H9 (cell line): ENCODE measurements around the gene KSR1. TPM values are rescaled to one million over a fixed set of nuclear protein-coding genes. Genes with fewer than 3 reads are reported as not detected.

Experiments
- DNase-seq: peaks from one replicate; pipeline ENCODE4 v3.0.0-alpha.2; 2017
- H2AFZ ChIP-seq: one replicate; pipeline ENCODE4 v1.6.1; 2013; ENCODE audit warnings: mild to moderate bottlenecking, low read length, control low read depth, moderate library complexity
- H2AK5ac ChIP-seq: 2 replicates; pipeline ENCODE4 v1.6.1; 2013; ENCODE audit warnings: low read length, control low read depth, mixed read lengths; ENCODE audit not compliant: insufficient read length
- H2BK120ac ChIP-seq: one replicate; pipeline ENCODE4 v1.6.1; 2013; ENCODE audit warnings: low read depth, mild to moderate bottlenecking, low read length, control low read depth, inconsistent platforms; ENCODE audit not compliant: poor library complexity, severe bottlenecking
- H2BK12ac ChIP-seq: 2 replicates; pipeline ENCODE4 v1.6.1; 2013; ENCODE audit warnings: low read length, control low read depth, mixed read lengths, low read depth; ENCODE audit not compliant: insufficient read length
- H2BK15ac ChIP-seq: 2 replicates; pipeline ENCODE4 v1.6.1; 2013; ENCODE audit warnings: low read depth, low read length, control low read depth
- H2BK20ac ChIP-seq: one replicate; pipeline ENCODE4 v1.6.1; 2013; ENCODE audit warnings: low read depth, mild to moderate bottlenecking, low read length, control low read depth, inconsistent platforms; ENCODE audit not compliant: poor library complexity, severe bottlenecking
- H2BK5ac ChIP-seq: 2 replicates; pipeline ENCODE4 v1.6.1; 2013; ENCODE audit warnings: low read length, control low read depth, mixed read lengths; ENCODE audit not compliant: insufficient read length
- H3K14ac ChIP-seq: 2 replicates; pipeline ENCODE4 v1.6.1; 2013; ENCODE audit warnings: low read length, control low read depth; ENCODE audit not compliant: insufficient read depth
- H3K18ac ChIP-seq: 2 replicates; pipeline ENCODE4 v1.6.1; 2013; ENCODE audit warnings: low read depth, mild to moderate bottlenecking, mixed read lengths, low read length, control low read depth; ENCODE audit not compliant: insufficient read length
- H3K23ac ChIP-seq: 2 replicates; pipeline ENCODE4 v1.6.1; 2013; ENCODE audit warnings: low read length, control low read depth, mixed read lengths, low read depth; ENCODE audit not compliant: insufficient read length
- H3K23me2 ChIP-seq: 2 replicates; pipeline ENCODE4 v1.6.1; 2013; ENCODE audit warnings: low read depth, mild to moderate bottlenecking, mixed read lengths, low read length, control low read depth; ENCODE audit not compliant: insufficient read length, poor library complexity, severe bottlenecking
- H3K27ac ChIP-seq: 2 replicates; pipeline ENCODE4 v1.5.1; 2013; ENCODE audit warnings: low read length, control low read depth, mixed read lengths, low read depth; ENCODE audit not compliant: insufficient read length
- H3K27me3 ChIP-seq: 2 replicates; pipeline ENCODE4 v1.6.1; 2013; ENCODE audit warnings: low read length, control low read depth, inconsistent platforms; ENCODE audit not compliant: insufficient read depth
- H3K4ac ChIP-seq: 2 replicates; pipeline ENCODE4 v1.6.1; 2013; ENCODE audit warnings: low read depth, mild to moderate bottlenecking, control low read depth, inconsistent platforms, low read length, moderate library complexity
- H3K4me1 ChIP-seq: 2 replicates; pipeline ENCODE4 v1.6.1; 2013; ENCODE audit warnings: low read length, control low read depth, inconsistent platforms; ENCODE audit not compliant: insufficient read depth
- H3K4me2 ChIP-seq: 2 replicates; pipeline ENCODE4 v1.6.1; 2013; ENCODE audit warnings: low read length, control low read depth, mixed read lengths; ENCODE audit not compliant: insufficient read length, insufficient read depth
- H3K56ac ChIP-seq: 2 replicates; pipeline ENCODE4 v1.6.1; 2013; ENCODE audit warnings: low read depth, mild to moderate bottlenecking, mixed read lengths, low read length, control low read depth; ENCODE audit not compliant: insufficient read length
- H3K79me1 ChIP-seq: 2 replicates; pipeline ENCODE4 v1.6.1; 2013; ENCODE audit warnings: low read depth, mild to moderate bottlenecking, moderate library complexity, low read length, control low read depth, inconsistent platforms; ENCODE audit not compliant: insufficient read depth, poor library complexity, severe bottlenecking
- H3K79me2 ChIP-seq: 2 replicates; pipeline ENCODE4 v1.6.1; 2013; ENCODE audit warnings: low read length, control low read depth, inconsistent platforms; ENCODE audit not compliant: insufficient read depth
- H3K9ac ChIP-seq: 2 replicates; pipeline ENCODE4 v1.6.1; 2013; ENCODE audit warnings: low read length, control low read depth, mixed read lengths; ENCODE audit not compliant: insufficient read length; ENCODE audit errors: extremely low read depth
- H3K9me3 ChIP-seq: one replicate; pipeline ENCODE4 v1.6.1; 2013; ENCODE audit warnings: low read depth, low read length, inconsistent platforms; ENCODE audit not compliant: control insufficient read depth
- H3T11ph ChIP-seq: one replicate; pipeline ENCODE4 v1.6.1; 2013; ENCODE audit warnings: mild to moderate bottlenecking, low read length, control low read depth, inconsistent platforms
- H4K20me1 ChIP-seq: one replicate; pipeline ENCODE4 v1.6.1; 2013; ENCODE audit not compliant: control insufficient read depth, insufficient read length, insufficient read depth
- H4K5ac ChIP-seq: 2 replicates; pipeline ENCODE4 v1.6.1; 2013; ENCODE audit warnings: low read depth, mild to moderate bottlenecking, mixed read lengths, low read length, control low read depth; ENCODE audit not compliant: insufficient read length
- H4K8ac ChIP-seq: replicated peaks from 2 replicates; pipeline ENCODE4 v1.6.1; 2013; ENCODE audit warnings: low read length, control low read depth, mixed read lengths, low read depth; ENCODE audit not compliant: insufficient read length
- H4K91ac ChIP-seq: 2 replicates; pipeline ENCODE4 v1.6.1; 2013; ENCODE audit warnings: low read depth, mild to moderate bottlenecking, moderate library complexity, mixed read lengths, low read length, control low read depth; ENCODE audit not compliant: insufficient read length
- H3K27ac Mint-ChIP-seq, 3 experiments: 2 replicates in 2 of 3; 3 replicates in 1 of 3; pipeline ENCODE4 v1.8.0; 2020 to 2021; ENCODE audit warnings: mixed read lengths in 3 of 3, mild to moderate bottlenecking in 1 of 3, moderate library complexity in 1 of 3
- H3K27me3 Mint-ChIP-seq: 2 replicates; pipeline ENCODE4 v1.8.0; 2021; ENCODE audit warnings: low read depth, mild to moderate bottlenecking, moderate library complexity, mixed read lengths
- H3K36me3 Mint-ChIP-seq, 3 experiments: 2 replicates in 2 of 3; 3 replicates in 1 of 3; pipeline ENCODE4 v1.8.0; 2020 to 2021; ENCODE audit warnings: low read depth in 3 of 3, mixed read lengths in 3 of 3; ENCODE audit not compliant: insufficient read depth in 1 of 3
- H3K4me1 Mint-ChIP-seq, 2 experiments: 2 replicates each; pipeline ENCODE4 v1.8.0; 2020; ENCODE audit warnings: mixed read lengths in 2 of 2
- H3K4me3 Mint-ChIP-seq, 2 experiments: 2 replicates in 1 of 2; 3 replicates in 1 of 2; pipeline ENCODE4 v1.8.0; 2020 to 2021; ENCODE audit warnings: mild to moderate bottlenecking in 2 of 2, mixed read lengths in 2 of 2, moderate library complexity in 1 of 2
- H3K9me3 Mint-ChIP-seq, 2 experiments: 2 replicates in 1 of 2; 3 replicates in 1 of 2; pipeline ENCODE4 v1.8.0; 2020; ENCODE audit warnings: mild to moderate bottlenecking in 2 of 2, mixed read lengths in 2 of 2, moderate library complexity in 1 of 2
- WGBS: extraction: QIAGEN DNeasy Blood & Tissue Kit; methylation state at CpG from one replicate; pipeline ENCODE4 v1.1.7; 2013; ENCODE audit warnings: missing lambda C conversion rate, low lambda C conversion rate, mixed read lengths; ENCODE audit not compliant: insufficient read length; ENCODE audit errors: extremely low coverage; 5-methylcytosine and 5-hydroxymethylcytosine counted together
- total RNA-seq: library from RNA; stranded (reverse); gene quantifications from 2 replicates; pipeline ENCODE4 v1.2.1, GENCODE V29; 2021
- TF ChIP-seq, protein P1 (sequence below): fragments of 200-600 bp; sonication (generic); conservative IDR thresholded peaks from 3 replicates; pipeline ENCODE4 v1.8.0; 2021; ENCODE audit warnings: antibody characterized with exemption, mild to moderate bottlenecking

Gene KSR1
- total RNA-seq, 1 experiment from 2014 or later = 44.9 TPM

DNA sequence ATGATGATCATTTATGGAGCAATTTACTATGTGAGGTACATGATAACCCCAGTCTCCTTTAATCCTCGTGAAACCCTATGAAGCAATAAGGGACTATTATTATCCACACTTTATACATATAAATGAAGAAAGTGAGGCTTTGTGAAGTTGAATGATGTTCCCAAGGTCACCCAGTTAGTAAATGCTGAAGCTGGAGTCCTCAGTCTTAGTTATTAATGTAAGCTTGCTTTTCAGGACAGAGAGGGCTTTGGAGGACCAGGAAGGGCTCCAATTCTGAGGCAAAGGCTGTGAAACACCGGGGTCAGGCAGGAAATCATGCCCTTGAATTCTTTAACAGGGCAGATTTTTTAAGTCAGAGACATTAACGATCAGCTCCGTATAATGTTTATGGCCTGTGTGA lies 36.8 kb downstream of the KSR1 start:
- DNase-seq = no peak
- H3K9me3 Mint-ChIP-seq = no peaks in the 10 kb centered on the region
- H3K36me3 Mint-ChIP-seq = peaks cover 3% of the 10 kb centered on the region in 3 experiments; a peak in 6 of 7 replicates
- H2BK15ac ChIP-seq = no peak overlapping the region
- H3K4me1 Mint-ChIP-seq = peaks cover 86 to 87% of the 10 kb centered on the region in 2 experiments
- H3K27ac Mint-ChIP-seq = peak overlapping the region; percentile 80 to 90 (median 87); a peak in 3 of 7 replicates
- no peak overlapping the region for H3K4ac ChIP-seq
- no peaks in the 10 kb centered on the region for H4K20me1 ChIP-seq
- no peak overlapping the region for H3K18ac ChIP-seq
- no peak overlapping the region for H4K5ac ChIP-seq
- no peak overlapping the region for H3K23ac ChIP-seq
- no peak overlapping the region for H3K4me3 Mint-ChIP-seq
- H3K23me2 ChIP-seq = peaks cover 4% of the 10 kb centered on the region
- TF ChIP-seq, protein P1, sequence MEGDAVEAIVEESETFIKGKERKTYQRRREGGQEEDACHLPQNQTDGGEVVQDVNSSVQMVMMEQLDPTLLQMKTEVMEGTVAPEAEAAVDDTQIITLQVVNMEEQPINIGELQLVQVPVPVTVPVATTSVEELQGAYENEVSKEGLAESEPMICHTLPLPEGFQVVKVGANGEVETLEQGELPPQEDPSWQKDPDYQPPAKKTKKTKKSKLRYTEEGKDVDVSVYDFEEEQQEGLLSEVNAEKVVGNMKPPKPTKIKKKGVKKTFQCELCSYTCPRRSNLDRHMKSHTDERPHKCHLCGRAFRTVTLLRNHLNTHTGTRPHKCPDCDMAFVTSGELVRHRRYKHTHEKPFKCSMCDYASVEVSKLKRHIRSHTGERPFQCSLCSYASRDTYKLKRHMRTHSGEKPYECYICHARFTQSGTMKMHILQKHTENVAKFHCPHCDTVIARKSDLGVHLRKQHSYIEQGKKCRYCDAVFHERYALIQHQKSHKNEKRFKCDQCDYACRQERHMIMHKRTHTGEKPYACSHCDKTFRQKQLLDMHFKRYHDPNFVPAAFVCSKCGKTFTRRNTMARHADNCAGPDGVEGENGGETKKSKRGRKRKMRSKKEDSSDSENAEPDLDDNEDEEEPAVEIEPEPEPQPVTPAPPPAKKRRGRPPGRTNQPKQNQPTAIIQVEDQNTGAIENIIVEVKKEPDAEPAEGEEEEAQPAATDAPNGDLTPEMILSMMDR = no peak
- H3T11ph ChIP-seq = no peak overlapping the region
- peaks cover 1% of the 10 kb centered on the region; the same call in 1 of the 2 replicates for H3K79me2 ChIP-seq
- H2BK20ac ChIP-seq = no peak overlapping the region
- no peak overlapping the region for H3K27ac ChIP-seq
- WGBS = no CpG with 5 or more reads among the region's 4 CpGs
- peaks cover 33% of the 10 kb centered on the region; the same call in 1 of the 2 replicates for H3K4me1 ChIP-seq
- H3K9ac ChIP-seq = no peak overlapping the region
- no peak overlapping the region for H2BK12ac ChIP-seq
- H4K91ac ChIP-seq = no peak overlapping the region
- no peak overlapping the region for H2AK5ac ChIP-seq
- no peak overlapping the region for H2BK5ac ChIP-seq
- H3K56ac ChIP-seq = no peak overlapping the region
- no peak overlapping the region for H4K8ac ChIP-seq
- H3K27me3 Mint-ChIP-seq = no peaks in the 10 kb centered on the region
- H2BK120ac ChIP-seq = no peak overlapping the region
- H3K14ac ChIP-seq = no peak overlapping the region; the same call in 1 of the 2 replicates
- no peaks in the 10 kb centered on the region for H3K27me3 ChIP-seq
- no peak overlapping the region for H3K4me2 ChIP-seq
- peaks cover 8% of the 10 kb centered on the region for H3K79me1 ChIP-seq
- no peak overlapping the region for H2AFZ ChIP-seq
- H3K9me3 ChIP-seq = no peaks in the 10 kb centered on the region
